Ovary (tissue), 9 donors: ENCODE measurements around the gene MT1G. TPM values are rescaled to one million over a fixed set of nuclear protein-coding genes. Genes with fewer than 3 reads are reported as not detected.

ENCODE experiments used
- DNase-seq, 5 donors: peaks; one replicate each; pipeline ENCODE4 v3.0.0-alpha.2; 2019 to 2020
- H3K27ac ChIP-seq, 2 donors: fragments of 200-600 bp; one replicate each; pipeline versions ENCODE4 v1.5.1 to v1.8.0; 2019 to 2022
- H3K27me3 ChIP-seq: fragments of 200-600 bp; one replicate; pipeline ENCODE4 v1.8.0; 2022
- H3K36me3 ChIP-seq: fragments of 200-600 bp; sonication (generic); one replicate; pipeline ENCODE4 v1.5.1; 2019
- H3K4me1 ChIP-seq: one replicate; pipeline ENCODE4 v1.8.1; 2013; ENCODE audit warnings: mild to moderate bottlenecking, moderate library complexity; ENCODE audit not compliant: insufficient read depth
- H3K4me3 ChIP-seq: fragments of 200-600 bp; sonication (generic); one replicate; pipeline ENCODE4 v1.5.1; 2017
- H3K9me3 ChIP-seq, 2 donors: fragments of 200-600 bp in 1 of 2; sonication (generic) in 1 of 2; one replicate each; pipeline versions ENCODE4 v1.5.1 to v1.8.1; 2013 to 2019; ENCODE audit warnings: mild to moderate bottlenecking in 1 of 2, moderate library complexity in 1 of 2
- EP300 ChIP-seq: sonication (generic); formaldehyde crosslinking; IDR thresholded peaks from one replicate; pipeline ENCODE4 v1.6.1; 2017; ENCODE audit warnings: antibody characterized with exemption
- POLR2A ChIP-seq: fragments of 450-650 bp; IDR thresholded peaks from one replicate; pipeline ENCODE4 v1.6.1; 2017; ENCODE audit warnings: antibody characterized with exemption, mild to moderate bottlenecking, moderate library complexity
- WGBS, 3 donors: extraction: QIAGEN DNeasy Blood & Tissue Kit in 1 of 3; methylation state at CpG; one replicate each; pipeline versions ENCODE4 v1.1.5 to v1.1.7; 2013 to 2017; 5-methylcytosine and 5-hydroxymethylcytosine counted together
- intact Hi-C, 4 donors: fragments of 100-400 bp; cut with DNase I; formaldehyde crosslinking; loops; one replicate each; pipeline versions ENCODE4 v1.11.0 to v1.15.1; 2022 to 2023
- polyA plus RNA-seq, 2 donors: library from polyadenylated mRNA; stranded (reverse); fragments of 200-250 nt in 1 of 2; fragments of 350-450 nt in 1 of 2; fragmentation: Illumina TruSeq in 1 of 2; extraction: RNeasy Lipid Tissue Mini Kit (QIAGEN cat#74804) in 1 of 2; gene quantifications; one replicate each; pipeline ENCODE4 v1.2.3, GENCODE V29; 2013 to 2014
- total RNA-seq, 7 donors: library from RNA; depleted of rRNA in 2 of 7; stranded (reverse); fragments of >200 nt in 2 of 7; fragmentation: NEBNext Ultra II Directional in 3 of 7; extraction: Animal tissue kit (Norgen Biotek cat#: 25700) in 3 of 7; gene quantifications; one replicate each; pipeline versions ENCODE4 v1.1.0 to v1.2.4, GENCODE V29; 2016 to 2023
- TF ChIP-seq, protein P1 (sequence below), 3 donors: fragments of 450-650 bp in 2 of 3; fragments of 200-600 bp in 1 of 3; IDR thresholded peaks; one replicate each; pipeline versions ENCODE4 v1.5.1 to v1.8.0; 2016 to 2022; ENCODE audit warnings: antibody characterized with exemption in 3 of 3, mild to moderate bottlenecking in 1 of 3
- donor health status: DM: no; HTN: no; CAD: no; lungs with moderate emphysema.
- donor health status: DM: no; HTN: no; CAD: no.
- donor health status: Bipolar disorder and iron deficiency.
- donor health status: DM: yes; HTN: yes; CAD: no.
- donor health status: DM: no; HTN: no; CAD: no.
- donor health status: DM: yes; HTN: yes; CAD: no.

The MT1G gene
- total and polyA plus RNA-seq, 9 donors = 1.00 to 6.9 (median 3.9) TPM; not detected in 3

GRCh38 chr16:56702836-56703235, 35.0 kb upstream of the MT1G start:
- intact Hi-C loops = loop anchor here in 2 of 4 donors (5.0 to 10.0 kb wide), 3 partner anchors 126 to 188 kb away; no protein-coding TSS in a partner anchor
- Histone ChIP-seq H3K36me3 (no peaks in the 10 kb centered on the region), H3K27me3 (no peaks in the 10 kb centered on the region), H3K4me1 (no peaks in the 10 kb centered on the region), H3K4me3 (no peak overlapping the region), H3K9me3 (no peaks in the 10 kb centered on the region), H3K27ac (no peak overlapping the region)
- TF ChIP-seq POLR2A (no peak), EP300 (no peak)
- TF ChIP-seq, protein P1, sequence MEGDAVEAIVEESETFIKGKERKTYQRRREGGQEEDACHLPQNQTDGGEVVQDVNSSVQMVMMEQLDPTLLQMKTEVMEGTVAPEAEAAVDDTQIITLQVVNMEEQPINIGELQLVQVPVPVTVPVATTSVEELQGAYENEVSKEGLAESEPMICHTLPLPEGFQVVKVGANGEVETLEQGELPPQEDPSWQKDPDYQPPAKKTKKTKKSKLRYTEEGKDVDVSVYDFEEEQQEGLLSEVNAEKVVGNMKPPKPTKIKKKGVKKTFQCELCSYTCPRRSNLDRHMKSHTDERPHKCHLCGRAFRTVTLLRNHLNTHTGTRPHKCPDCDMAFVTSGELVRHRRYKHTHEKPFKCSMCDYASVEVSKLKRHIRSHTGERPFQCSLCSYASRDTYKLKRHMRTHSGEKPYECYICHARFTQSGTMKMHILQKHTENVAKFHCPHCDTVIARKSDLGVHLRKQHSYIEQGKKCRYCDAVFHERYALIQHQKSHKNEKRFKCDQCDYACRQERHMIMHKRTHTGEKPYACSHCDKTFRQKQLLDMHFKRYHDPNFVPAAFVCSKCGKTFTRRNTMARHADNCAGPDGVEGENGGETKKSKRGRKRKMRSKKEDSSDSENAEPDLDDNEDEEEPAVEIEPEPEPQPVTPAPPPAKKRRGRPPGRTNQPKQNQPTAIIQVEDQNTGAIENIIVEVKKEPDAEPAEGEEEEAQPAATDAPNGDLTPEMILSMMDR (IDR thresholded peaks at IDR 0.05) = no peak
- WGBS, 3 donors = 69 to 86% (median 73%) methylated on average over 5 of the region's 5 CpGs
- no peak for DNase-seq

GRCh38 chr16:56701534-56701933, 33.7 kb upstream of the MT1G start:
- Histone ChIP-seq H3K27ac (no peak overlapping the region), H3K27me3 (no peaks in the 10 kb centered on the region), H3K36me3 (no peaks in the 10 kb centered on the region), H3K4me1 (no peaks in the 10 kb centered on the region), H3K9me3 (peaks cover 0 to 5% of the 10 kb centered on the region in 2 donors), H3K4me3 (no peak overlapping the region)
- no peak for DNase-seq
- intact Hi-C loops = loop anchor here in 2 of 4 donors (5.0 to 10.0 kb wide), 3 partner anchors 124 to 187 kb away; no protein-coding TSS in a partner anchor
- WGBS, 3 donors = 83 to 85% (median 84%) methylated on average over 7 of the region's 7 CpGs
- TF ChIP-seq POLR2A (no peak), EP300 (no peak)
- TF ChIP-seq, protein P1 (IDR thresholded peaks at IDR 0.05) = no peak

DNA sequence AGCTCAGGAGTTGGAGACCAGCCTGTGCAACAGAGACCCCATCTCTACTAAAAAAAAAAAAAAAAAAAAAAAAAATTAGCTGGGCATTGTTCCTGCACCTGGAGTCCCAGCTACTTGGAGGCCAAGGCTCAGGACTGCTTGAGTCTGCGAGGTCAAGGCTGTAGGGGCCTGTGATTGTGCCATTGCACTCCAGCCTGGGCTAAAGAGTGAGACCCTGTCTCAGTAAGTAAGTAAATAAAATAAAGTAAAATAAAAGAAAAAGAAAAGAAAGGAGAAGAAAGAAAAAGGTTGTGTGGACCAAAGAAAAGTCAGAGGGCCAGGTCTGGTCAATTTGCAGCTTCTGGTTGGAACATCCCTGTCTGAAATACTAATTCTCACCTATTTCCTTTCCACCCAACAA, 32.8 kb upstream of the MT1G start:
- intact Hi-C loops = loop anchor here in 2 of 4 donors (5.0 to 10.0 kb wide), 3 partner anchors 123 to 186 kb away; no protein-coding TSS in a partner anchor
- Histone ChIP-seq H3K4me3 (no peak overlapping the region), H3K27me3 (no peaks in the 10 kb centered on the region), H3K4me1 (no peaks in the 10 kb centered on the region), H3K36me3 (no peaks in the 10 kb centered on the region), H3K27ac (no peak overlapping the region), H3K9me3 (peaks cover 0 to 5% of the 10 kb centered on the region in 2 donors)
- no peak for DNase-seq
- 93 to 100% (median 96%) methylated on average over 1 of the region's 1 CpG for WGBS, 3 donors
- TF ChIP-seq POLR2A = no peak
- no peak for TF ChIP-seq EP300
- TF ChIP-seq, protein P1 (IDR thresholded peaks at IDR 0.05) = no peak

DNA sequence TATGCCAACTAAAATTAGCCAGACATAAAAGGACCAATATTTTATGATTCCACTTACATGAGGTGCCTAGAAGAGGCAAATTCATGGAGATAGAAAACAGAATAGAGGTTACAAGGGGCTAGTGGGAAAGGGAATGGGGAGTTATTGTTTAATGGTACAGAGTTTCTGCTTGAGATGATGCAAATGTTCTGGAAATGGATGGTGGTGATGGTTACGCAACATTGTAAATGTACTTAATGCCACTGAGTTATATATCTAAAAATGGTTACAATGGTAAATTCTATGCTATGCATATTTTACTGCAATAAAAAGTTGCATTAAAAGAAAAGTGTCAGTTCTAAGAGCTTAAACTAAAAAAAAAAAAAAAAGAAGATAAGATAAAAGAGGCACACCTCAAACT, 32.3 kb upstream of the MT1G start:
- TF ChIP-seq EP300 (no peak), POLR2A (no peak)
- TF ChIP-seq, protein P1 (IDR thresholded peaks at IDR 0.05) = no peak
- 8 to 53% (median 45%) methylated on average over 1 of the region's 1 CpG for WGBS, 3 donors
- H3K27me3 ChIP-seq = no peaks in the 10 kb centered on the region
- H3K9me3 ChIP-seq = peaks cover 0 to 5% of the 10 kb centered on the region in 2 donors
- H3K27ac ChIP-seq = no peak overlapping the region
- no peak overlapping the region for H3K4me3 ChIP-seq
- DNase-seq = no peak
- H3K4me1 ChIP-seq = no peaks in the 10 kb centered on the region
- H3K36me3 ChIP-seq = no peaks in the 10 kb centered on the region
- intact Hi-C loops = loop anchor here in 2 of 4 donors (5.0 to 10.0 kb wide), 3 partner anchors 123 to 185 kb away; no protein-coding TSS in a partner anchor
